K562 (cell line): ENCODE data around the gene ZSCAN22. TPM values are rescaled to one million over a fixed set of nuclear protein-coding genes. Genes with fewer than 3 reads are reported as not detected.

Experiments
- CSDE1 ChIP-seq, 2 experiments: fragments of 450-650 bp; IDR thresholded peaks; 2 replicates each; pipeline ENCODE4 v1.6.1; 2016; ENCODE audit warnings: mild to moderate bottlenecking in 1 of 2
- CTCF ChIP-seq, 3 experiments: IDR thresholded peaks in 2 of 3; conservative IDR thresholded peaks in 1 of 3; 2 replicates each; pipeline ENCODE4 v1.5.1; 2011 to 2012; ENCODE audit warnings: low read length in 3 of 3, mild to moderate bottlenecking in 3 of 3, control low read depth in 2 of 3, improper control_type of control experiment in 1 of 3, inconsistent platforms in 1 of 3, low read depth in 1 of 3, mixed read lengths in 1 of 3, moderate library complexity in 1 of 3; ENCODE audit not compliant: insufficient read depth in 2 of 3
- E2F4 ChIP-seq: sonication (generic); formaldehyde crosslinking; IDR thresholded peaks from 2 replicates; pipeline ENCODE4 v1.8.0; 2022; ENCODE audit warnings: mild to moderate bottlenecking, low read depth, missing genetic modification reagents
- ELK1 ChIP-seq: sonication (generic); formaldehyde crosslinking; IDR thresholded peaks from 2 replicates; pipeline ENCODE4 v1.8.1; 2022; ENCODE audit warnings: missing genetic modification reagents
- ELK3 ChIP-seq: fragments of 450-650 bp; formaldehyde crosslinking; IDR thresholded peaks from 2 replicates; pipeline ENCODE4 v1.4.0; 2020; ENCODE audit warnings: mild to moderate bottlenecking
- FOS ChIP-seq: IDR thresholded peaks from 3 replicates; pipeline ENCODE4 v1.6.1; 2011; ENCODE audit not compliant: insufficient read length; ENCODE audit errors: extremely low read depth
- HNRNPL ChIP-seq: fragments of 200-400 bp; formaldehyde crosslinking; IDR thresholded peaks from 2 replicates; pipeline ENCODE4 v1.6.1; 2017; ENCODE audit warnings: low read depth, mild to moderate bottlenecking, low read length
- MTA1 ChIP-seq: fragments of 450-650 bp; IDR thresholded peaks from 2 replicates; pipeline ENCODE4 v1.6.1; 2017; ENCODE audit warnings: borderline replicate concordance
- NKRF ChIP-seq: fragments of 450-650 bp; IDR thresholded peaks from 2 replicates; pipeline ENCODE4 v1.6.1; 2016; ENCODE audit warnings: borderline replicate concordance
- RBM15 ChIP-seq: fragments of 200-400 bp; formaldehyde crosslinking; IDR thresholded peaks from 2 replicates; pipeline ENCODE4 v1.6.1; 2018; ENCODE audit warnings: mild to moderate bottlenecking, low read length, moderate library complexity; ENCODE audit not compliant: insufficient read depth
- SREBF1 ChIP-seq: fragments of 150-350 bp; IDR thresholded peaks from 2 replicates; pipeline ENCODE4 v1.6.1; 2014; ENCODE audit warnings: antibody characterized with exemption, low read depth, low read length, borderline replicate concordance
- TFE3 ChIP-seq: fragments of 450-650 bp; formaldehyde crosslinking; IDR thresholded peaks from 2 replicates; pipeline ENCODE4 v1.4.0; 2020; ENCODE audit warnings: mild to moderate bottlenecking, mixed read lengths
- USF1 ChIP-seq: sonication (generic); formaldehyde crosslinking; IDR thresholded peaks from 2 replicates; pipeline ENCODE4 v1.9.0; 2022; ENCODE audit warnings: mild to moderate bottlenecking, missing genetic modification reagents
- ZNF224 ChIP-seq: sonication (generic); formaldehyde crosslinking; IDR thresholded peaks from 2 replicates; pipeline ENCODE4 v1.8.0; 2022; ENCODE audit warnings: mild to moderate bottlenecking, missing genetic modification reagents
- ZNF263 ChIP-seq: sonication (generic); formaldehyde crosslinking; IDR thresholded peaks from 2 replicates; pipeline ENCODE4 v1.8.0; 2022; ENCODE audit warnings: mild to moderate bottlenecking, missing genetic modification reagents, borderline replicate concordance
- ZNF316 ChIP-seq: fragments of 450-650 bp; IDR thresholded peaks from 2 replicates; pipeline ENCODE4 v1.6.1; 2016
- ZNF778 ChIP-seq: fragments of 450-650 bp; formaldehyde crosslinking; IDR thresholded peaks from 2 replicates; pipeline ENCODE4 v1.4.0; 2020; ENCODE audit warnings: mild to moderate bottlenecking, moderate library complexity
- polyA plus RNA-seq, 8 experiments: library from polyadenylated mRNA; depleted of rRNA in 4 of 8; stranded (reverse) in 5 of 8; unstranded in 3 of 8; fragments of >200 nt; fragmentation: Nextera tagmentation in 2 of 8; fragmentation: Illumina TruSeq in 1 of 8; extraction: Ambion mirVana in 2 of 8; extraction: Trizol in 1 of 8; gene quantifications; 2 replicates each; pipeline versions ENCODE4 v1.2.1 to v1.2.3, GENCODE V29; 2011 to 2014; ENCODE audit warnings: inconsistent platforms in 1 of 8, missing spikeins in 1 of 8
- total RNA-seq, 7 experiments: library from RNA; depleted of rRNA in 6 of 7; stranded (reverse); fragments of >200 nt in 6 of 7; fragmentation: Illumina TruSeq in 2 of 7; extraction: Trizol in 2 of 7; gene quantifications; 2 replicates each; pipeline versions ENCODE4 v1.2.1 to v1.2.3, GENCODE V29; 2011 to 2021; ENCODE audit warnings: low replicate concordance in 1 of 7

The ZSCAN22 gene
- total and polyA plus RNA-seq, 9 of the 15 experiments (the other 6 are each of a cell fraction or from before 2014, with no cell fraction given), result 0.98 to 5.3 (median 3.0) TPM

GRCh38 chr19:58362272-58362994 lies 35.6 kb downstream of the ZSCAN22 start, which contains the start of gene ZNF497 (continued):
- TF ChIP-seq ELK1 (CRISPR knock-in tag), result no peak
- TF ChIP-seq CTCF (IDR thresholded peaks at IDR 0.05 in 2 of 3, conservative IDR thresholded peaks at IDR 0.05 in 1 of 3; ENCODE audit: insufficient read depth in 2 of 3, low read depth in 1 of 3, low read length in 3 of 3), result no peak
- TF ChIP-seq ZNF224, result no peak
- no peak for TF ChIP-seq ZNF778 (CRISPR knock-in tag)
- TF ChIP-seq HNRNPL, result 0 out of 2 replicates have a peak, but pooled peaks have one; percentile 46
- peak; percentile 98 for TF ChIP-seq NKRF
- no peak; the same call in 1 of the 2 replicates for TF ChIP-seq ZNF263 (CRISPR knock-in tag)
- no peak for TF ChIP-seq USF1 (CRISPR knock-in tag)
- TF ChIP-seq SREBF1, result no peak
- TF ChIP-seq TFE3 (CRISPR knock-in tag), result no peak
- TF ChIP-seq FOS, result no peak
- TF ChIP-seq MTA1, result 0 out of 2 replicates have a peak, but pooled peaks have one; percentile 29
- no peak for TF ChIP-seq ELK3 (CRISPR knock-in tag)
- TF ChIP-seq ZNF316, result peak; percentile 55
- TF ChIP-seq CSDE1 (IDR thresholded peaks at IDR 0.05), result peak in 1 of 2 experiments; percentile 99; a peak in 2 of 4 replicates
- TF ChIP-seq E2F4 (CRISPR knock-in tag), result peak; percentile 34; the same call in 1 of the 2 replicates
- TF ChIP-seq RBM15, result no peak
